ENCODE measurements around the gene RNMT. TPM values are rescaled to one million over a fixed set of nuclear protein-coding genes. Genes with fewer than 3 reads are reported as not detected.

Gene RNMT
- total RNA-seq, 1 donor from 2014 or later: 45.8 TPM

- H3K4me1 Mint-ChIP-seq (ENCODE audit: low read depth, unreplicated experiment): no peaks in the 10 kb centered on the region
- FAIRE-seq (no peak), DNase-seq (ENCODE audit: low read depth) (no peak)
- no peak for TF ChIP-seq CTCF (IDR thresholded peaks at IDR 0.05; ENCODE audit: insufficient read depth, low read depth, low read length)
- TF ChIP-seq EZH2 (IDR thresholded peaks at IDR 0.05; ENCODE audit: insufficient read depth, low read length): no peak
- H3K27me3 Mint-ChIP-seq (ENCODE audit: low read depth, unreplicated experiment): no peaks in the 10 kb centered on the region
- no peak overlapping the region for H3K27ac Mint-ChIP-seq (ENCODE audit: unreplicated experiment)
- peaks cover 30% of the 10 kb centered on the region for H3K36me3 Mint-ChIP-seq (ENCODE audit: low read depth, unreplicated experiment)
- H3K9me3 ChIP-seq (ENCODE audit: insufficient read depth, low read depth, low read length): no peaks in the 10 kb centered on the region
- no peak overlapping the region for H3K4me3 Mint-ChIP-seq (ENCODE audit: unreplicated experiment)
- no peak overlapping the region for H3K4me2 ChIP-seq (ENCODE audit: low read length)
- H3K9me3 Mint-ChIP-seq (ENCODE audit: unreplicated experiment): peaks cover 6% of the 10 kb centered on the region
- no peak overlapping the region for H3K27ac ChIP-seq (ENCODE audit: low read depth, low read length)
- H3K9ac ChIP-seq (ENCODE audit: low read length): no peak overlapping the region
- H3K27me3 ChIP-seq (ENCODE audit: insufficient read depth, low read length): no peaks in the 10 kb centered on the region
- no peak overlapping the region for H2AFZ ChIP-seq (ENCODE audit: low read depth, low read length)
- no peaks in the 10 kb centered on the region for H4K20me1 ChIP-seq (ENCODE audit: insufficient read depth, low read length)
- peaks cover 8% of the 10 kb centered on the region for H3K36me3 ChIP-seq (ENCODE audit: insufficient read depth, low read length)
- H3K4me3 ChIP-seq (ENCODE audit: insufficient read depth, low read depth, low read length): no peak overlapping the region
- no peaks in the 10 kb centered on the region for H3K4me1 ChIP-seq (ENCODE audit: insufficient read depth, low read length)
- H3K79me2 ChIP-seq (ENCODE audit: insufficient read depth, low read length): no peaks in the 10 kb centered on the region
Measured at GRCh38 chr18:13762690-13763439, 36.4 kb downstream of the RNMT start.

GRCh38 chr18:13775058-13775457, 48.6 kb downstream of the RNMT start:
- FAIRE-seq: no peak
- no peaks in the 10 kb centered on the region for H3K9me3 ChIP-seq (ENCODE audit: insufficient read depth, low read depth, low read length)
- TF ChIP-seq EZH2 (IDR thresholded peaks at IDR 0.05; ENCODE audit: insufficient read depth, low read length): no peak
- no peak for TF ChIP-seq CTCF (IDR thresholded peaks at IDR 0.05; ENCODE audit: insufficient read depth, low read depth, low read length)
- Mint-ChIP-seq H3K9me3 (ENCODE audit: unreplicated experiment) (peaks cover 2% of the 10 kb centered on the region), H3K36me3 (ENCODE audit: low read depth, unreplicated experiment) (no peaks in the 10 kb centered on the region), H3K27ac (ENCODE audit: unreplicated experiment) (no peak overlapping the region), H3K4me3 (ENCODE audit: unreplicated experiment) (no peak overlapping the region), H3K27me3 (ENCODE audit: low read depth, unreplicated experiment) (no peaks in the 10 kb centered on the region), H3K4me1 (ENCODE audit: low read depth, unreplicated experiment) (no peaks in the 10 kb centered on the region)
- no peak overlapping the region for H3K27ac ChIP-seq (ENCODE audit: low read depth, low read length)
- H3K4me3 ChIP-seq (ENCODE audit: insufficient read depth, low read depth, low read length): no peak overlapping the region
- H3K79me2 ChIP-seq (ENCODE audit: insufficient read depth, low read length): no peaks in the 10 kb centered on the region
- no peak overlapping the region for H3K4me2 ChIP-seq (ENCODE audit: low read length)
- no peak overlapping the region for H2AFZ ChIP-seq (ENCODE audit: low read depth, low read length)
- H3K9ac ChIP-seq (ENCODE audit: low read length): no peak overlapping the region
- no peaks in the 10 kb centered on the region for H4K20me1 ChIP-seq (ENCODE audit: insufficient read depth, low read length)
- no peak for DNase-seq (ENCODE audit: low read depth)
- H3K4me1 ChIP-seq (ENCODE audit: insufficient read depth, low read length): no peaks in the 10 kb centered on the region
- no peaks in the 10 kb centered on the region for H3K36me3 ChIP-seq (ENCODE audit: insufficient read depth, low read length)
- H3K27me3 ChIP-seq (ENCODE audit: insufficient read depth, low read length): no peaks in the 10 kb centered on the region

- no peak overlapping the region for H3K4me3 ChIP-seq (ENCODE audit: insufficient read depth, low read depth, low read length)
Measured at GRCh38 chr18:13791181-13791580, 64.7 kb downstream of the RNMT start.

More at GRCh38 chr18:13791181-13791580, 64.7 kb downstream of the RNMT start:
- Mint-ChIP-seq H3K27ac (ENCODE audit: unreplicated experiment) (no peak overlapping the region), H3K4me3 (ENCODE audit: unreplicated experiment) (no peak overlapping the region), H3K27me3 (ENCODE audit: low read depth, unreplicated experiment) (no peaks in the 10 kb centered on the region), H3K36me3 (ENCODE audit: low read depth, unreplicated experiment) (peaks cover under 1% of the 10 kb centered on the region), H3K4me1 (ENCODE audit: low read depth, unreplicated experiment) (peaks cover 2% of the 10 kb centered on the region), H3K9me3 (ENCODE audit: unreplicated experiment) (peaks cover 3% of the 10 kb centered on the region)
- Histone ChIP-seq H2AFZ (ENCODE audit: low read depth, low read length) (no peak overlapping the region), H3K4me1 (ENCODE audit: insufficient read depth, low read length) (no peaks in the 10 kb centered on the region), H3K9ac (ENCODE audit: low read length) (no peak overlapping the region), H3K79me2 (ENCODE audit: insufficient read depth, low read length) (no peaks in the 10 kb centered on the region), H3K4me2 (ENCODE audit: low read length) (no peak overlapping the region), H3K36me3 (ENCODE audit: insufficient read depth, low read length) (no peaks in the 10 kb centered on the region), H3K9me3 (ENCODE audit: insufficient read depth, low read depth, low read length) (no peaks in the 10 kb centered on the region), H3K27me3 (ENCODE audit: insufficient read depth, low read length) (peaks cover 3% of the 10 kb centered on the region), H4K20me1 (ENCODE audit: insufficient read depth, low read length) (no peaks in the 10 kb centered on the region), H3K27ac (ENCODE audit: low read depth, low read length) (no peak overlapping the region)
- TF ChIP-seq CTCF (IDR thresholded peaks at IDR 0.05; ENCODE audit: insufficient read depth, low read depth, low read length) (no peak), EZH2 (IDR thresholded peaks at IDR 0.05; ENCODE audit: insufficient read depth, low read length) (no peak)
- DNase-seq (ENCODE audit: low read depth) (no peak), FAIRE-seq (no peak)

Data from astrocyte (in vitro differentiated cells and primary cell).